Right cardiac atrium (tissue), 5 donors: ENCODE results near the gene EVC2. TPM values are rescaled to one million over a fixed set of nuclear protein-coding genes. Genes with fewer than 3 reads are reported as not detected.

ENCODE experiments used
- ATAC-seq, 2 donors: fragments of 200-7000 bp; cut with Tn5 transposase; one replicate each; pipeline versions ENCODE4 v1.8.0 to v1.9.1; 2020; ENCODE audit warnings: moderate library complexity in 2 of 2, mild to moderate bottlenecking in 1 of 2
- DNase-seq, 3 donors: peaks; one replicate each; pipeline ENCODE4 v3.0.0-alpha.2; 2020
- H3K27ac ChIP-seq: one replicate; pipeline ENCODE4 v1.5.1; 2013; ENCODE audit warnings: mild to moderate bottlenecking, low read length, control low read depth, moderate library complexity
- H3K27me3 ChIP-seq: one replicate; pipeline ENCODE4 v1.6.1; 2013; ENCODE audit not compliant: control insufficient read depth, insufficient read depth
- H3K4me1 ChIP-seq: one replicate; pipeline ENCODE4 v1.6.1; 2013; ENCODE audit warnings: low read length; ENCODE audit not compliant: control insufficient read depth, insufficient read depth
- H3K4me3 ChIP-seq: one replicate; pipeline ENCODE4 v1.5.1; 2013; ENCODE audit warnings: low read length, control low read depth
- H3K9me3 ChIP-seq: one replicate; pipeline ENCODE4 v1.6.1; 2013; ENCODE audit warnings: low read length; ENCODE audit not compliant: control insufficient read depth
- WGBS: extraction: QIAGEN DNeasy Blood & Tissue Kit; methylation state at CpG from one replicate; pipeline ENCODE4 v1.1.7; 2013; 5-methylcytosine and 5-hydroxymethylcytosine counted together
- intact Hi-C, 4 donors: fragments of 100-400 bp; cut with DNase I; formaldehyde crosslinking; loops; one replicate each; pipeline versions ENCODE4 v1.11.0 to v1.14.0; 2022 to 2023
- polyA plus RNA-seq: library from polyadenylated mRNA; stranded (reverse); fragments of 200-250 nt; gene quantifications from one replicate; pipeline ENCODE4 v1.2.3, GENCODE V29; 2013
- total RNA-seq, 4 donors: library from RNA; stranded (reverse); fragmentation: NEBNext Ultra II Directional; extraction: Animal tissue kit (Norgen Biotek cat#: 25700); gene quantifications; one replicate each; pipeline ENCODE4 v1.2.1, GENCODE V29; 2021
- donor health status: healthy with polysubstance abuse.
- donor health status: DM: no; HTN: yes; CAD: no.
- donor health status: DM: no; HTN: no; CAD: no.
- donor health status: DM: no; HTN: yes; CAD: no; lungs with severe emphysema.
- donor health status: DM: yes; HTN: yes; CAD: no.

Gene EVC2
- total and polyA plus RNA-seq, 5 donors: 2.0 to 3.5 (median 3.0) TPM

DNA sequence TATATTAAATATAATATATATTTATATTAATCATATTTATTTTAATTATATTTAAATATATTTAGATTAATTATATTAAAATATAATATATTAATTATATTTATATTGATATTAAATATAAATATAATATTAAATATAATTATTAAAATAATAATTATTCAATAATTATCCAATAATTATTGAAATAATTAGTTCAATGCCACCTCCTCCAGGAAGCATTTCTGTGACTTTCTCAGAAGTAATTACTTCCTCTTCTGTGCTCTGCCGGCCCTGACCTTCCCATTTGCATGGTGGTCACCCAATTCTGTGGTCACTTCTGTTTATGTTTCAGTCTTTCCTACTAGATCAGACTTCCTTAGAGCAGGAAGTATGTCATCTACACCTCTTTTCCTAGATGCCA is 45.8 kb downstream of the EVC2 start:
- Histone ChIP-seq H3K27ac (no peak overlapping the region), H3K27me3 (no peaks in the 10 kb centered on the region), H3K4me1 (no peaks in the 10 kb centered on the region), H3K4me3 (no peak overlapping the region), H3K9me3 (no peaks in the 10 kb centered on the region)
- DNase-seq: no peak
- no peak for ATAC-seq
- intact Hi-C loops: no loop called here
- 71% methylated on average over 1 of the region's 1 CpG for WGBS

DNA sequence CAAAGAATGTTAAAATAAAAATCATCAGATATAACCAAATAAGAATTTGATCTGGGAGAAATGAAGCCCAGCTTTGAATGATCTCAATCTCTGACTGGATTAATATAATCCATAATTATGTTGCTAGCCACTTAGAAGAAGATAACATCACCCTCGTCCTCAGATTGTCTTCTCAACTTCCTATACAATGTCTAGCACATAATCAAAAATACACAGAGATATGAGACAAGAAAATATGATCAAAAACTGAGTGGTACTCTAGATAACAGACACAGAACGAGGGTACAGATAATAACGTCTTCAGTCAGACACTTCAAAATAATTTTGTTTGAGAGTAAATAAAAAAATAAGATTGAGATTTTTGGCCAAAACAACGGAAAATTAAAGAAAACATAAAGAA is 47.1 kb downstream of the EVC2 start:
- H3K27me3 ChIP-seq: no peaks in the 10 kb centered on the region
- no peaks in the 10 kb centered on the region for H3K9me3 ChIP-seq
- no peak for DNase-seq
- intact Hi-C loops: no loop called here
- no peak overlapping the region for H3K27ac ChIP-seq
- ATAC-seq: no peak
- H3K4me1 ChIP-seq: no peaks in the 10 kb centered on the region
- no peak overlapping the region for H3K4me3 ChIP-seq
- 82% methylated on average over 4 of the region's 4 CpGs for WGBS

- no peaks in the 10 kb centered on the region for H3K9me3 ChIP-seq
- DNase-seq: no peak
- WGBS: 81% methylated on average over 1 of the region's 1 CpG
- no peak for ATAC-seq
- no peak overlapping the region for H3K27ac ChIP-seq
- intact Hi-C loops: no loop called here
- H3K4me3 ChIP-seq: no peak overlapping the region
- H3K27me3 ChIP-seq: no peaks in the 10 kb centered on the region
- no peaks in the 10 kb centered on the region for H3K4me1 ChIP-seq
Measured at GRCh38 chr4:5660185-5660584, 48.2 kb downstream of the EVC2 start.

GRCh38 chr4:5658974-5659373 is 49.4 kb downstream of the EVC2 start:
- H3K27me3 ChIP-seq: no peaks in the 10 kb centered on the region
- WGBS: 82% methylated on average over 6 of the region's 6 CpGs

GRCh38 chr4:5656415-5656814 is 51.9 kb downstream of the EVC2 start:
- DNase-seq (no peak), ATAC-seq (no peak)
- 68% methylated on average over 4 of the region's 4 CpGs for WGBS

More at GRCh38 chr4:5658974-5659373, 49.4 kb downstream of the EVC2 start:
- ATAC-seq (no peak), DNase-seq (no peak)
- H3K9me3 ChIP-seq: no peaks in the 10 kb centered on the region
- intact Hi-C loops: no loop called here
- no peaks in the 10 kb centered on the region for H3K4me1 ChIP-seq
- H3K27ac ChIP-seq: no peak overlapping the region
- H3K4me3 ChIP-seq: no peak overlapping the region

GRCh38 chr4:5654791-5655190 is 53.6 kb downstream of the EVC2 start:
- no peaks in the 10 kb centered on the region for H3K4me1 ChIP-seq
- intact Hi-C loops: no loop called here
- ATAC-seq: no peak

More at GRCh38 chr4:5656415-5656814, 51.9 kb downstream of the EVC2 start:
- no peaks in the 10 kb centered on the region for H3K9me3 ChIP-seq
- no peak overlapping the region for H3K27ac ChIP-seq
- no peaks in the 10 kb centered on the region for H3K4me1 ChIP-seq
- no peak overlapping the region for H3K4me3 ChIP-seq
- intact Hi-C loops: no loop called here
- H3K27me3 ChIP-seq: no peaks in the 10 kb centered on the region

GRCh38 chr4:5651089-5651488 is 57.3 kb downstream of the EVC2 start:
- Histone ChIP-seq H3K4me1 (no peaks in the 10 kb centered on the region), H3K4me3 (no peak overlapping the region), H3K9me3 (no peaks in the 10 kb centered on the region), H3K27me3 (no peaks in the 10 kb centered on the region), H3K27ac (no peak overlapping the region)
- ATAC-seq (no peak), DNase-seq (no peak)
- 98% methylated on average over 6 of the region's 6 CpGs for WGBS
- intact Hi-C loops: no loop called here

More at GRCh38 chr4:5654791-5655190, 53.6 kb downstream of the EVC2 start:
- WGBS: 84% methylated on average over 11 of the region's 11 CpGs
- H3K4me3 ChIP-seq: no peak overlapping the region
- no peaks in the 10 kb centered on the region for H3K27me3 ChIP-seq
- no peak for DNase-seq
- no peak overlapping the region for H3K27ac ChIP-seq
- no peaks in the 10 kb centered on the region for H3K9me3 ChIP-seq

- H3K27ac ChIP-seq: no peak overlapping the region
- no peak for ATAC-seq
- no peak for DNase-seq
- H3K4me1 ChIP-seq: no peaks in the 10 kb centered on the region
- no peaks in the 10 kb centered on the region for H3K9me3 ChIP-seq
- no peaks in the 10 kb centered on the region for H3K27me3 ChIP-seq
- 97% methylated on average over 3 of the region's 3 CpGs for WGBS
- no peak overlapping the region for H3K4me3 ChIP-seq
- intact Hi-C loops: no loop called here
Measured at GRCh38 chr4:5650040-5650439, 58.3 kb downstream of the EVC2 start.

DNA sequence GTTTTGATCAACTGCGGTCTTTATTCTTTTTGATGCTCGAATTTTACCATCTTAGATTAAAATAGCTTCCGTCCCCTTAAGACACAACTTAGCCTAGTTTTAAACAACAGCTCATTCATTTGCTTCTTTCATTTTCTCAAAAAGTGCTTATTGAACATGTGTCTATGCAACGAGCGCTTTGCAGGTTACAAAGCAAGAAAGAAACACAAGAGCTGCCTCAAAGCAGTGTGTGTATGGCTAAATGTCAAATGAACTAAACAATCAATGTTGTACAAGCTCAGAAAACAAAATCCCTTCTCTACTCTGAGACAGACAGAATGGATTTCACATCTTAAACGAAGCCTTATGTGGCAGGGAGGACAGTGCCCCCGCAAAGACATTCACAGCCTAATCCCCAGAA is 61.0 kb downstream of the EVC2 start:
- Histone ChIP-seq H3K27me3 (no peaks in the 10 kb centered on the region), H3K9me3 (no peaks in the 10 kb centered on the region), H3K4me1 (no peaks in the 10 kb centered on the region), H3K4me3 (no peak overlapping the region), H3K27ac (no peak overlapping the region)
- DNase-seq (no peak), ATAC-seq (no peak)
- intact Hi-C loops: no loop called here
- 85% methylated on average over 7 of the region's 7 CpGs for WGBS

- Histone ChIP-seq H3K27ac (no peak overlapping the region), H3K4me3 (no peak overlapping the region), H3K27me3 (no peaks in the 10 kb centered on the region), H3K4me1 (no peaks in the 10 kb centered on the region), H3K9me3 (no peaks in the 10 kb centered on the region)
- DNase-seq (no peak), ATAC-seq (no peak)
- 77% methylated on average over 3 of the region's 3 CpGs for WGBS
- intact Hi-C loops: no loop called here
Measured at GRCh38 chr4:5640096-5640495, 68.3 kb downstream of the EVC2 start.

GRCh38 chr4:5639556-5639955 is 68.8 kb downstream of the EVC2 start:
- H3K27ac ChIP-seq: no peak overlapping the region
- ATAC-seq: no peak
- 88% methylated on average over 3 of the region's 3 CpGs for WGBS

GRCh38 chr4:5638976-5639375 is 69.4 kb downstream of the EVC2 start:
- Histone ChIP-seq H3K27ac (no peak overlapping the region), H3K4me3 (no peak overlapping the region), H3K27me3 (no peaks in the 10 kb centered on the region), H3K4me1 (no peaks in the 10 kb centered on the region), H3K9me3 (no peaks in the 10 kb centered on the region)
- WGBS: 77% methylated on average over 4 of the region's 4 CpGs
- intact Hi-C loops: no loop called here
- no peak for DNase-seq
- ATAC-seq: no peak

More at GRCh38 chr4:5639556-5639955, 68.8 kb downstream of the EVC2 start:
- no peaks in the 10 kb centered on the region for H3K9me3 ChIP-seq
- H3K4me3 ChIP-seq: no peak overlapping the region
- H3K4me1 ChIP-seq: no peaks in the 10 kb centered on the region
- intact Hi-C loops: no loop called here
- no peaks in the 10 kb centered on the region for H3K27me3 ChIP-seq
- no peak for DNase-seq
